ENCODE results near the gene RGS7.
"Not testable (repeated sequence)": the region's sequence is repeated elsewhere in the genome, so short reads cannot be mapped to it uniquely, and the experiment has no call there.

Gene RGS7

GRCh38 chr1:241145881-241146280 is 211.1 kb downstream of the RGS7 start:
- H3K27ac ChIP-seq = no peak overlapping the region
- no peak for TF ChIP-seq CTCF (conservative IDR thresholded peaks at IDR 0.05; ENCODE audit: low read depth)
- POLR2A ChIA-PET (ENCODE audit: low non-redundant PET) = no interaction called here
- DNase-seq (ENCODE audit: low spot score) = no peak
- CTCF ChIA-PET = no interaction called here

GRCh38 chr1:241143765-241144442 is 213.1 kb downstream of the RGS7 start:
- no peak overlapping the region for H3K27ac ChIP-seq
- POLR2A ChIA-PET (ENCODE audit: low non-redundant PET) = no interaction called here
- TF ChIP-seq CTCF (conservative IDR thresholded peaks at IDR 0.05; ENCODE audit: low read depth) = no peak
- CTCF ChIA-PET = no interaction called here
- DNase-seq (ENCODE audit: low spot score) = no peak

- no peak overlapping the region for H3K27ac ChIP-seq
- DNase-seq (ENCODE audit: low spot score) = no peak
- no peak for TF ChIP-seq CTCF (conservative IDR thresholded peaks at IDR 0.05; ENCODE audit: low read depth)
- CTCF ChIA-PET = interaction anchor here (0.5 kb wide), 1 partner anchor 12 kb away, joined by 3 read pairs; no protein-coding TSS in a partner anchor
- POLR2A ChIA-PET (ENCODE audit: low non-redundant PET) = interaction anchor here (0.6 kb wide), 1 partner anchor 13 kb away, joined by 7 read pairs; no protein-coding TSS in a partner anchor
These were observed 214.5 kb downstream of the RGS7 start for GRCh38 chr1:241142493-241142892.

GRCh38 chr1:241141646-241142045 is 215.4 kb downstream of the RGS7 start:
- DNase-seq (ENCODE audit: low spot score); H3K27ac ChIP-seq; POLR2A ChIA-PET (ENCODE audit: low non-redundant PET): not testable (repeated sequence)
- CTCF ChIA-PET = interaction anchor here (0.5 kb wide), 1 partner anchor 836 kb away, joined by 3 read pairs; no protein-coding TSS in a partner anchor

- ChIA-PET POLR2A (ENCODE audit: low non-redundant PET) (no interaction called here), CTCF (no interaction called here)
- TF ChIP-seq CTCF (conservative IDR thresholded peaks at IDR 0.05; ENCODE audit: low read depth) = no peak
- H3K27ac ChIP-seq = no peak overlapping the region
- DNase-seq (ENCODE audit: low spot score) = no peak
These were observed 216.3 kb downstream of the RGS7 start for GRCh38 chr1:241140670-241141069.

GRCh38 chr1:241139047-241139446 is 218.0 kb downstream of the RGS7 start:
- no peak for DNase-seq (ENCODE audit: low spot score)
- TF ChIP-seq CTCF (conservative IDR thresholded peaks at IDR 0.05; ENCODE audit: low read depth) = no peak
- ChIA-PET POLR2A (ENCODE audit: low non-redundant PET) (no interaction called here), CTCF (interaction anchor here (0.6 kb wide), 1 partner anchor 189 kb away, joined by 3 read pairs; no protein-coding TSS in a partner anchor)
- H3K27ac ChIP-seq = no peak overlapping the region

GRCh38 chr1:241138248-241138647 is 218.8 kb downstream of the RGS7 start:
- ChIA-PET CTCF (interaction anchor here (0.6 kb wide), 1 partner anchor 190 kb away, joined by 3 read pairs; no protein-coding TSS in a partner anchor), POLR2A (ENCODE audit: low non-redundant PET) (no interaction called here)
- no peak overlapping the region for H3K27ac ChIP-seq
- TF ChIP-seq CTCF (conservative IDR thresholded peaks at IDR 0.05; ENCODE audit: low read depth) = no peak
- no peak for DNase-seq (ENCODE audit: low spot score)
